Heart right ventricle (tissue), 16 donors: Measurements from ENCODE around the gene SLC49A3. TPM values are rescaled to one million over a fixed set of nuclear protein-coding genes. Genes with fewer than 3 reads are reported as not detected.
"Not testable (repeated sequence)": the region's sequence is repeated elsewhere in the genome, so short reads cannot be mapped to it uniquely, and the experiment has no call there.

ENCODE experiments used
- ATAC-seq, 8 donors: fragments of 200-7000 bp; cut with Tn5 transposase; one replicate each; pipeline ENCODE4 v1.9.1; 2020; ENCODE audit warnings: mild to moderate bottlenecking in 8 of 8, moderate library complexity in 8 of 8, moderate number of reproducible peaks in 1 of 8
- DNase-seq, 2 donors: peaks; one replicate each; pipeline ENCODE4 v3.0.0-alpha.2; 2020
- H3K27ac ChIP-seq, 10 donors: fragments of 200-600 bp; sonication (generic) in 2 of 10; one replicate each; pipeline versions ENCODE4 v1.5.0 to v1.8.0; 2020 to 2022; ENCODE audit warnings: mild to moderate bottlenecking in 3 of 10
- H3K27me3 ChIP-seq, 7 donors: fragments of 200-600 bp; one replicate each; pipeline ENCODE4 v1.8.0; 2021 to 2022; ENCODE audit warnings: mild to moderate bottlenecking in 2 of 7
- H3K36me3 ChIP-seq, 9 donors: fragments of 200-600 bp; sonication (generic) in 1 of 9; one replicate each; pipeline versions ENCODE4 v1.5.0 to v1.8.0; 2020 to 2022; ENCODE audit warnings: mild to moderate bottlenecking in 2 of 9
- H3K4me1 ChIP-seq, 9 donors: fragments of 200-600 bp; sonication (generic) in 1 of 9; one replicate each; pipeline versions ENCODE4 v1.5.0 to v1.8.0; 2020 to 2022; ENCODE audit warnings: mild to moderate bottlenecking in 4 of 9
- H3K4me3 ChIP-seq, 10 donors: fragments of 200-600 bp; sonication (generic) in 2 of 10; one replicate each; pipeline versions ENCODE4 v1.5.0 to v1.8.0; 2020 to 2022; ENCODE audit warnings: mild to moderate bottlenecking in 7 of 10, moderate library complexity in 2 of 10
- H3K9me3 ChIP-seq, 11 donors: fragments of 200-600 bp in 10 of 11; sonication (generic) in 2 of 11; one replicate each; pipeline versions ENCODE4 v1.5.0 to v1.8.0; 2013 to 2022; ENCODE audit warnings: mild to moderate bottlenecking in 2 of 11, control low read depth in 1 of 11, moderate library complexity in 1 of 11
- CTCF ChIP-seq, 9 donors: fragments of 200-600 bp; sonication (generic) in 2 of 9; IDR thresholded peaks; one replicate each; pipeline versions ENCODE4 v1.5.0 to v1.8.0; 2021 to 2022; ENCODE audit warnings: antibody characterized with exemption in 9 of 9, mild to moderate bottlenecking in 5 of 9, moderate library complexity in 1 of 9
- WGBS, 2 donors: extraction: QIAGEN DNeasy Blood & Tissue Kit; methylation state at CpG; one replicate each; pipeline ENCODE4 v1.1.7; 2013; ENCODE audit warnings: inconsistent platforms in 1 of 2; 5-methylcytosine and 5-hydroxymethylcytosine counted together
- intact Hi-C, 10 donors: fragments of 100-400 bp; cut with DNase I; formaldehyde crosslinking; loops; one replicate each; pipeline versions ENCODE4 v1.11.1 to v1.14.2; 2022
- polyA plus RNA-seq, 2 donors: library from polyadenylated mRNA; stranded (reverse); fragments of 200-250 nt; gene quantifications; one replicate each; pipeline ENCODE4 v1.2.3, GENCODE V29; 2013
- total RNA-seq, 10 donors: library from RNA; stranded (reverse); fragmentation: NEBNext Ultra II Directional in 3 of 10; extraction: Animal tissue kit (Norgen Biotek cat#: 25700) in 3 of 10; gene quantifications; one replicate each; pipeline versions ENCODE4 v1.2.1 to v1.2.4, GENCODE V29; 2021 to 2023
- donor health status: Arrhythmogenic right ventricular cardiomyopathy.
- donor health status: ischemic (EF 13 %, LVEDD 7.1; RV severe dilation, severe dysfunction).
- donor health status: healthy with polysubstance abuse.
- donor health status: DM: no; HTN: yes; CAD: no.
- donor health status: DM: no; HTN: no; CAD: no.
- donor health status: ischemic (EF 25% LVEDD 6.9; RV normal size, moderate dysfunction).
- donor health status: ischemic (EF 25% LVEDD 5.7; RV mildly dilated, moderate dysfunction).
- donor health status: healthy.
- donor health status: DM: yes; HTN: yes; CAD: no.
- donor health status: Ischemic cardiomyopathy.
- donor health status: ischemic (EF 35%, LVEDD 5.7; RV mildly dilated, moderate dysfunction).
- donor health status: nonischemic (EF 11% LVEDD 7.7; RV severe dilation, severe dysfunction).
- donor health status: DM: yes; HTN: yes; CAD: no.
- donor health status: PGD.
- donor health status: ischemic (EF 29% LVEDD 5.4; RV normal size, mild dysfunction).
- donor health status: nonischemic (EF 23%, LVEDD 6.1; RV moderate dilation, normal function).

Gene SLC49A3
- total and polyA plus RNA-seq, 12 donors, result 8.8 to 28.5 (median 12.3) TPM

GRCh38 chr4:707929-708630 lies 19.1 kb upstream of the SLC49A3 start:
- no peak for TF ChIP-seq CTCF (IDR thresholded peaks at IDR 0.05)
- intact Hi-C loops, result no loop called here
- WGBS, 2 donors, result 79 to 87% methylated on average over 9 to 11 of the region's 11 CpGs
- no peak overlapping the region for H3K27ac ChIP-seq
- DNase-seq (no peak), ATAC-seq (no peak)
- peak overlapping the region in 1 of 10 donors; percentile 6 for H3K4me3 ChIP-seq
- no peaks in the 10 kb centered on the region for H3K9me3 ChIP-seq
- H3K36me3 ChIP-seq, result peaks cover 0 to 3% (median 0%) of the 10 kb centered on the region in 9 donors
- peaks cover 8 to 30% (median 22%) of the 10 kb centered on the region in 9 donors for H3K4me1 ChIP-seq
- no peaks in the 10 kb centered on the region for H3K27me3 ChIP-seq

- Histone ChIP-seq H3K27ac (peak overlapping the region in 3 of 10 donors; percentile 18 to 47 (median 35)), H3K27me3 (no peaks in the 10 kb centered on the region), H3K4me1 (peaks cover 8 to 30% (median 22%) of the 10 kb centered on the region in 9 donors), H3K36me3 (peaks cover 0 to 3% (median 0%) of the 10 kb centered on the region in 9 donors), H3K9me3 (no peaks in the 10 kb centered on the region), H3K4me3 (peak overlapping the region in 9 of 10 donors; percentile 27 to 99 (median 88))
- 44 to 53% methylated on average over 14 to 21 of the region's 21 CpGs for WGBS, 2 donors
- TF ChIP-seq CTCF (IDR thresholded peaks at IDR 0.05), result no peak
- ATAC-seq, result no peak
- no peak for DNase-seq
- intact Hi-C loops, result no loop called here
Observed at GRCh38 chr4:706834-707598, 18.1 kb upstream of the SLC49A3 start.

GRCh38 chr4:706083-706633 lies 17.2 kb upstream of the SLC49A3 start:
- intact Hi-C loops, ATAC-seq, H3K27me3 ChIP-seq, H3K36me3 ChIP-seq, H3K9me3 ChIP-seq, DNase-seq: not testable (repeated sequence)
- WGBS, 2 donors, result 3 to 5% methylated on average over 21 of the region's 21 CpGs
- H3K4me1 ChIP-seq, result peaks cover 8 to 30% (median 22%) of the 10 kb centered on the region in 9 donors
- H3K27ac ChIP-seq, result peak overlapping the region; percentile 67 to 97 (median 92)
- H3K4me3 ChIP-seq, result peak overlapping the region; percentile 88 to 99 (median 94)

- Histone ChIP-seq H3K27ac (peak within 1 kb of the TSS; percentile 67 to 97 (median 92)), H3K4me1 (peaks cover 8 to 30% (median 22%) of the 10 kb centered on the region in 9 donors), H3K36me3 (peaks cover 0 to 3% (median 0%) of the 10 kb centered on the region in 9 donors), H3K9me3 (no peaks in the 10 kb centered on the region), H3K27me3 (no peaks in the 10 kb centered on the region), H3K4me3 (peak within 1 kb of the TSS; percentile 88 to 99 (median 94))
- intact Hi-C loops, result no loop called here
- DNase-seq (peak; percentile 97 to 99), ATAC-seq (peak; percentile 97 to 99 (median 98))
- TF ChIP-seq CTCF (IDR thresholded peaks at IDR 0.05), result no peak
- 2 to 3% methylated on average over 77 to 82 of the region's 82 CpGs for WGBS, 2 donors
Observed at GRCh38 chr4:705278-706082, 16.5 kb upstream of the SLC49A3 start, which contains the start of gene PCGF3. Gene PCGF3 (plus strand): TSS chr4:705832. CDS start chr4:733681, 27,849 bp downstream.
